Tibial nerve (tissue), 4 donors: ENCODE results near the gene SDK2.

ENCODE experiments used
- CTCF ChIP-seq, 5 experiments: fragments of 200-600 bp in 3 of 5; fragments of 450-650 bp in 2 of 5; sonication (generic) in 3 of 5; IDR thresholded peaks; one replicate each; pipeline ENCODE4 v1.5.1; 2016 to 2019; ENCODE audit warnings: antibody characterized with exemption in 5 of 5, mild to moderate bottlenecking in 3 of 5, moderate library complexity in 2 of 5
- EP300 ChIP-seq, 2 donors: sonication (generic); formaldehyde crosslinking; IDR thresholded peaks; one replicate each; pipeline ENCODE4 v1.6.1; 2017; ENCODE audit warnings: antibody characterized with exemption in 2 of 2, mild to moderate bottlenecking in 1 of 2
- POLR2A ChIP-seq, 2 donors: fragments of 450-650 bp; IDR thresholded peaks; one replicate each; pipeline ENCODE4 v1.6.1; 2017; ENCODE audit warnings: antibody characterized with exemption in 2 of 2, mild to moderate bottlenecking in 2 of 2, moderate library complexity in 2 of 2

GRCh38 chr17:73635101-73635817, 9.0 kb downstream of the SDK2 start:
- TF ChIP-seq CTCF (IDR thresholded peaks at IDR 0.05) (no peak), POLR2A (IDR thresholded peaks at IDR 0.05) (no peak), EP300 (IDR thresholded peaks at IDR 0.05) (no peak)
